GM12892 (cell line): Measurements from ENCODE around the gene ARHGEF18.

ENCODE experiments used
- POLR2A ChIP-seq: IDR thresholded peaks from 2 replicates; pipeline ENCODE4 v1.6.1; 2011; ENCODE audit warnings: low read depth, low read length, control low read depth
- TAF1 ChIP-seq: IDR thresholded peaks from 2 replicates; pipeline ENCODE4 v1.6.1; 2011; ENCODE audit warnings: low read depth, mild to moderate bottlenecking, control low read depth, low read length, borderline replicate concordance

GRCh38 chr19:7393939-7394730 is 45.4 kb downstream of the ARHGEF18 start:
- TF ChIP-seq POLR2A (no peak), TAF1 (no peak)
